SU-DHL-6 (cell line): Measurements from ENCODE around the gene GAGE12D.
"Not testable (repeated sequence)": the region's sequence is repeated elsewhere in the genome, so short reads cannot be mapped to it uniquely, and the experiment has no call there.

Source experiments
- CTCF ChIP-seq: fragments of 200-600 bp; sonication (generic); IDR thresholded peaks from one replicate; pipeline ENCODE4 v1.5.1; 2017; ENCODE audit warnings: antibody characterized with exemption, mild to moderate bottlenecking, low read length, moderate library complexity; ENCODE audit not compliant: insufficient read depth, poor library complexity, severe bottlenecking
- EZH2phosphoT487 ChIP-seq: fragments of 200-600 bp; sonication (generic), shearing (Covaris generic); conservative IDR thresholded peaks from 2 replicates; pipeline ENCODE4 v1.6.1; 2018; ENCODE audit warnings: mild to moderate bottlenecking, antibody characterized with exemption, low read length, moderate library complexity, mixed read lengths

- not testable (repeated sequence) for TF ChIP-seq CTCF, EZH2phosphoT487
Measured at GRCh38 chrX:49569152-49569551, 27.6 kb downstream of the GAGE12D start.
